NCI-H2196 treated with DMSO at 0.1 percent for 48 hours (cell line): ENCODE measurements around the gene ZNF641.
"Not testable (repeated sequence)": the region's sequence is repeated elsewhere in the genome, so short reads cannot be mapped to it uniquely, and the experiment has no call there.

Experiments
- DNase-seq: peaks from one replicate; lab custom pipeline; 2025; ENCODE audit not compliant: unreplicated experiment; lab: John Stamatoyannopoulos, UW

Gene ZNF641

DNA sequence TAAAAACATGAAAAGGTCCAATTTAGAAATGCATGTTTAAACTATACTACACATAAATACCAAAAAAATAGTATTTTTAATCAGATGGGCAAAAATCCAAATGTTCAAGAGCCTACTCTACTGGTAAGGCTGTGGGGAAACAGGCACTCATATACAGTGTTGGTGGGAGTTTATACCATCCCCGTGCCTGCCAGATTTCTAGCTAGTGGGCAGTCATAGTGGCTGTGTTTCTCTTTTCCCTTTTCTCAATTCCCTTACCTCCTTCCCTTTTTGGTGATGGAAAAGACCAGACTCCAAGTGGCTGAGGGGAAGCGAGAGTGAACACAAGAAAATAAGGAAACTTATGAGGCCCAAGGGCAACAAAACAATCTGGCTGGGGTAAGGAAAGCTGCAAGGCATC is 14.7 kb downstream of the ZNF641 start:
- DNase-seq = no peak

DNA sequence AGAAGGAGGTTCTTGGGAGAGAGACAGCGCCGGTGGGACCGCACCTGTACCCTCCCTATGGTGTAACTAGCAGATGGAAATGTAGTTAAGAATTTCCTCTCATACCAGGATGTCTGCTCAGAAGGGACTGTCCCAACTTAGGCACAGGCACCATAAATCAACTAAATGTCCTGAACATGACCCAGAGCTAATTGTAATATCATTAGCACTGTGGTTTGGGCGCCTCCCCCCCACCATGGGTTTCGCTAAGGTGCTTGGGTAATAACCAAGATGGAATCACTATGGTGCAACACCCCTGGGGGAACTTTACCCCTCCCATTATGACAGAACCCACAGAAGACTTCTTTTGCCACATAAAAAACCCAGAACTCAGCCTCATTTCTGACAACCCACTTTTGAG is 15.9 kb downstream of the ZNF641 start:
- no peak for DNase-seq

DNA sequence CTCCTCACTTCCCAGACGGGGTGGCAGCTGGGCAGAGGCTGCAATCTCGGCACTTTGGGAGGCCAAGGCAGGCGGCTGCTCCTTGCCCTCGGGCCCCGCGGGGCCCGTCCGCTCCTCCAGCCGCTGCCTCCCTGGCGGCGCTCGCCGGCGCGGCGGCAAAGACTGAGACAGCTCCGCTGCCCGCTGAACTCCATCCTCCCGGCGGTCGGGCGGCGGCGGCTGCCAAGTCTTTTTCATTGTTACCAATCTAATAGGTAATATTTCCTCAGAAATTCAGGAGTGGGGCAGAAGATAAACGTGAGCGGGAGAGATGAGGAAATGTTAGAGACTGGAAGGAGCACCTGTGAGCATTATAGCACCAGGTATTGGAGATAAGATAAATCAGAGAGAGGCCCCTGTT is 17.0 kb downstream of the ZNF641 start:
- DNase-seq = not testable (repeated sequence)

DNA sequence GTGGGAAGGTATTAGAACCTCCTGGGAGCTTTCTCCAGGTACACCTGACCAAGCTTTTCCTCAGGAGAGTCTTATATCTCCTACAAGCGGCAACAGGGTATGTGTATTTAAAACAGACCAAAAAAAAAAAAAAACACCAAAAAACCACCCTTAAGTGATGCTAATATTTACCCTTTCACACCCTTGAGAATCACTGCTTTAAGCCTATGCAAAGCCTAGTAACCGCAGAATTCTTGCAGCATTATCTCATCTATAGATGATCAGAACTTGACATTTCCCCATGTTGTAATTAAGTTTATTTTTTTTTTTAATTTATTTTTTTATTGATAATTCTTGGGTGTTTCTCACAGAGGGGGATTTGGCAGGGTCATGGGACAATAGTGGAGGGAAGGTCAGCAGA is 19.3 kb downstream of the ZNF641 start:
- DNase-seq = no peak

DNA sequence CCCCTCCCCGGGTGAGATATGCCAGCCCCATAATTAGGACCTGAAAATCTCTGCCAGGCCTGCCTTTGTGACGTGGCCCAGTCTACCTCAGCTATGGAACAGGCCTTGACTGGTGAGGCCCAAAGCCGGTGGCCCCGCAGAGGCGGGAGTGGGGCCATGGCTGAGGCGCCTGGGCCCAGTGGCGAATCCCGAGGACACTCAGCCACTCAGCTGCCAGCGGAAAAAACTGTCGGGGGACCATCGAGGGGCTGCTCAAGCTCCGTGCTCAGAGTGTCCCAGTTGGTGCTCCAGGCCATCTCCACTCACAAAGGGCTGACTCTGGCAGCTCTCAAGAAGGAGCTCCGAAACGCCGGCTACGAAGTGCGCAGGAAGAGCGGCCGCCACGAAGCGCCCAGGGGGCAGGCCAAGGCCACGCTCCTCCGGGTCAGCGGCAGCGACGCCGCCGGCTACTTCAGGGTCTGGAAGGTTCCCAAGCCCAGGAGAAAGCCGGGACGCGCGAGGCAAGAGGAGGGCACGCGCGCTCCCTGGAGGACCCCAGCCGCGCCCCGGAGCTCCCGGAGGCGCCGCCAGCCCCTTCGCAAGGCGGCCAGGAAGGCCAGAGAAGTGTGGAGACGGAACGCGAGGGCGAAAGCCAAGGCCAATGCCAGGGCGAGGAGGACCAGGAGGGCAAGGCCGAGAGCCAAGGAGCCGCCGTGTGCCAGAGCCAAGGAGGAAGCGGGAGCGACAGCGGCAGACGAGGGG is 21.4 kb downstream of the ZNF641 start:
- no peak for DNase-seq

DNA sequence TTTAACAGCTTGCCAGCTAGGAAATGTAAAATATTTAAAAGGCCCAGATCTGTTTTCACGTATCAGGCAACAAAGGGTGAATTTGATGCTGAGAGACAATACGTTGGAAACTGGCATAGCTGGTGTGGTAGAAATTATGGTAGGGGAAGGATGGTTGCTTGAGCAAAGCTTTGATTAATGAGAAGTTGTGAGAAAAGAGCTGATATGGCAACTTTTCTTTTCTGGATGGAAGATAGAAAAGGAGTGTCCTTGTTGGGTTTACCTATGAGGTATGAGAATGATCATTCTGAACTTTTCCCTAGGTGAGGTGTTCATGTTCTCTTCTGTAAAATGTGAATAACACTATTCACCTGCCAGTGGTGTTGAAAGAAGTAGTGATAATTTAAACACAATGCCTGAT is 34.2 kb downstream of the ZNF641 start:
- no peak for DNase-seq

DNA sequence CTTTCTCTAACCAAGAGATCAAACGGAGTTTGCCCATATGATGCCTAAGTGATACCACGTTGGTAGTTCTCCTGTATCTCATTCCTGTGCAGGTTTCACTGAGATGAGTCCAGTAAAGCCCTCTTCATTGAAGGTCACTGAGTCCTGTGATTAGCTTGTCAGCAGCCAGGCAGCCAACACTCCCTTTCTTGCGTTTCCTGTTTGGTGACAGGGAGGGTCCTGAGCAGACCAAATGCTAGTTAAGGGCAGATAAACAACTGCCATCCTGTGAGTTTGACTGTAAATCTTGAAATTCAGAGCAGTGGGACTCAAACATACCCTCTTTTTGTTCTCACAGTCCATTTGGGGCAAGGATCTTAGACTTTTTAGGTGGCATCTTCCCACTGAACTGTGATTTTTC is 39.4 kb downstream of the ZNF641 start:
- no peak for DNase-seq

DNA sequence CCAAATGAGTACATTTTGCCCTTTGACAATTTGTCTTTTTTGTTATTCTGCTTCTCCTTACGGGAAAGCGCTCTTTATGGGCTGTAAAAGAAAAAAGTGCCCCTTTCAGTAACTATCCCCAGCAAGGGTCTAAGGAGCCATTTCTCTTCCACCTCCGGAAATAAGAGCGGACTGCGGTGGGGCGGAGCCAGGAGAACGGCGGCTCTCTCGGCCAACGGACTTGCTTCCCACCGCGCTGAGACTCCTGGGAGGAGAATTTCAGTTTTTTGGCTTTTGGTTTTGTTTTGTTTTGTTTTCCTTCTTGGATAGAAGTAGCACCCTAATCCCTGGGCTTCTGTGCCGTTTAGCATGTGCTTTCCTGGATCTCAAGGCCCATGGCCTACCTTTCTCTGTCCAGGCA is 43.5 kb downstream of the ZNF641 start:
- no peak for DNase-seq

DNA sequence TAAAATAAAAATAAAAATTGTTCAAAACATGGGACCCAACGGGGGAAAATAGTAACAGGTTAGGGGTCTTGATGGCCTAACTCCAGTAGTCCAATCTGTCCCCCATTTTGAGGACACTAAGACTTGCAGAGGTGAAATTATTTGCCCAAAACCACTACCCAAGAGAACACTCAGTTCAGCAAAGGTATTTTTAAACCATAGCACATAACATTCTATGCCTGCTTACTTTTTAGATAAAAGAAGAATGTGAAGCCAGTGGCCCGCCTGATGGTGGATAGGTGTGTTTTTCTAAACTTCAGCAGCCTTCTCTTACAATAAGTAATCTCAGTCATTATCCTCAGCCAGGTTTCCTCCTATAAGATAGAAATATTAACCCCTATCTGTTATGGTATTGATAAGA is 45.5 kb downstream of the ZNF641 start:
- no peak for DNase-seq

DNA sequence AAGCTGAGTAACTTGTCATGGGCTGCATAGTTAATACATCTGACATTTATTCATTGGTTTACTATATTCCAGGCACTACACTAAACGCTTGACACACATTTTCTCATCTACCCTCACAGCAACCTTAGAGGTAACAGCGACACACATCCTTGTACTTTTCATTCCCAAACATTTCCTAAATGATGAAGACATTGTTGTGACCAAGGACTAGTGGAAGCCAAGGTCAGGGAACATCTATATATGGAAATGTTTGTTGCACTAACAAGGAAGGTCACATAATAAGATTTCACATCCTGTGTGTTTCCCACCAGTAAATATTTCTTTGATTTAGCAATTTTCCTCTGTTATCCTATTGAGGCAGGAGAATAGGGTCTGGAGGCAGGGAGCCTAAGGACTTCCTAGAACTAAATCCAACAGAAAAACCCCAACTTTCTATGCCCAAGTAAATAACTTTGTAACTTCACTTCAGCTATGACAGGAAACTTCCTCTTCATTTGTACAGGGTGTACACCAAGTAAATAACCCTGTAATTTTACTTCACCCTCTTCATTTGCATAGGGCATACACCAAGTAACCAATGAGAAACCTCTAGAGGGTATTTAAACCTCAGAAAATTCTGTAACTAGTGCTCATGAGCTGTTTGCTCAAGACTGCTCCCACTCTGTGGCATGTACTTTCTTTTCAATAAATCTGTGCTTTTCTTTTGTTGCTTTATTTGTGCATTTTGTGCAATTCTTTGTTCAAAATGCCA is 48.4 kb downstream of the ZNF641 start:
- DNase-seq = no peak

DNA sequence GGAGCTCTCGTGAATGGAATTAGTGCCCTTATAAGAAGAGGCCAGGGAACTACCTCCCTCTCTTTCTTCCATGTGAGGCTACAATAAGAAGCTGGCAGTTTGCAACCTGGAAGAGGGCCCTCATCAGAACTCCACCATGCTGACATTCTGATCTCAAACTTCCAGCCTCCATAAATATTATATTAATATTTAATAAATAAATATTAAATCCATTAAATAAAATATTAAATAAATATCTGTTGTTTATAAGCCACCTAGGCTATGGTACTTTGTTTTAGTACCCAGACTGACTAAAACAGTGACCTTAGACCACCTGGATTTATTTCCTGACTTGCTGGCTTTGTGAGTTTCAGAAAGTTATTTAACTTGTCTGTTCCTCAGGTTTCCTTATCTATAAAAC is 49.9 kb downstream of the ZNF641 start:
- DNase-seq = no peak

DNA sequence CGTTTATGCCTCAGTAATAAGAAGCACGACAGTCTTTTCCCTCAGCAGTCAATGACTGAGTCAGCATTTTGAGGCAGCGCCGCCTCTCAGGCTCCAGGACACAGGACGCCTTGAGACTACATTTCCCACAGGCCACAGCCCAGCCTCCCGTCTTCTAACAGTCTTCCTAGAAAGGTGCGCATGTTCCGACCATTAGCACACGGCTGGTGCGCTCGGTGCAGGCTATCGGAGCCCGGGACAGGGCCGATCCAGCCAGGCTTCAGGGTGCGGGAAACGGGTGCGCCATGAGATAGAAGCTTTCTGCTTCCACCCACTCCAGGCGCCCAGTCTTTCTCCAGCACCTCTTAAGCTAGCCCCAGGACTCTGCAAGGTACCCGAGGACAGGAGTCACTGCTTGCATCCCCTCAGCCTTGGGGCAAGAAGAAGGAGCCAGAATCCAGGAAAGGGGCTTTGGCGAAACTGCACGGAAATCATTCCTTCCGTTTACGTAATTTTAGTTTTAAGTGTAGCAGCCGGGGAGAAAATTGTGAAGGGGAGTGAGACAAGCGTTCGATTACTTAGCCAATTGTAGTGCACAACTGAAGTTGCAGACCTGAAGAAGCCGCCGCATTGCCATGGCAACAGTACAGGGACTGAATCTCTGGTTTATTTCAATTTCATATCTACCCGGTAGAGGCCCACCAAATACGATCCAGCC is 54.0 kb downstream of the ZNF641 start:
- DNase-seq = no peak

DNA sequence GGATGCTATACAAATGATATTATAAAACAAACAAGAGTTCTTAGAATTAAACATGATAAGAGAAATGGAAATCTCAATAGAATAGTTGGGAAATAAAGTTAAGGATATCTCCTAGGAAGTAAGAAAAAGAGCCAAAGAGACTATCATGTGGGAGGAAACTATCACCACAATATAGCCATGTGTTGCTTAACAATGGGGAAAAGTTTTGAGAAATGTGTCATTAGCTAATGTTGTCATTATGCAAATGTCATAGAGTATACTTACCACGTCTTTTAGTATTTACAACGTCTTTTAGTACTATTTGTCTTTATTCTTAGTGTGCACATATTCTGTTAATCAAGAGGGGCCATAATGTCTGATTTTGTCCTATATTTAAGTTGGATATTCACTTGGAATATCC is 58.7 kb downstream of the ZNF641 start:
- no peak for DNase-seq

DNA sequence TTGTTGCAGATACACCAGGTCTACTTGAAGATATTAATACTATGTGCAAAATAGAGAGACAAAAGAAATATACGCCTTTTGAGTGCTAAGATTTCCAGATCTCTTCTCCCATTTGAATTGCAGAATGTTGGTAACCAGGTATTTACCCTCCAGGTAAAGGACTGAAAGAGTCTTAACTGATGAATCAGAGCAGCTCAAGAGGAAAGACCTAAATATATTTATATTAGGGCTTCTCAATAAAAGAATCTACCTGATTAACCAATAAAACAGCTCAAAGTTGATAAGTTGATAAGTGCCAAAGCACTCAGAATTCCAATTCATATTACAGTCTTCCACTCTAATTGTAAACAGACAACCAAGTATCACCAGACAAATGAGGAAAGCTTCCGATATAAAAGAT is 59.2 kb downstream of the ZNF641 start:
- no peak for DNase-seq

DNA sequence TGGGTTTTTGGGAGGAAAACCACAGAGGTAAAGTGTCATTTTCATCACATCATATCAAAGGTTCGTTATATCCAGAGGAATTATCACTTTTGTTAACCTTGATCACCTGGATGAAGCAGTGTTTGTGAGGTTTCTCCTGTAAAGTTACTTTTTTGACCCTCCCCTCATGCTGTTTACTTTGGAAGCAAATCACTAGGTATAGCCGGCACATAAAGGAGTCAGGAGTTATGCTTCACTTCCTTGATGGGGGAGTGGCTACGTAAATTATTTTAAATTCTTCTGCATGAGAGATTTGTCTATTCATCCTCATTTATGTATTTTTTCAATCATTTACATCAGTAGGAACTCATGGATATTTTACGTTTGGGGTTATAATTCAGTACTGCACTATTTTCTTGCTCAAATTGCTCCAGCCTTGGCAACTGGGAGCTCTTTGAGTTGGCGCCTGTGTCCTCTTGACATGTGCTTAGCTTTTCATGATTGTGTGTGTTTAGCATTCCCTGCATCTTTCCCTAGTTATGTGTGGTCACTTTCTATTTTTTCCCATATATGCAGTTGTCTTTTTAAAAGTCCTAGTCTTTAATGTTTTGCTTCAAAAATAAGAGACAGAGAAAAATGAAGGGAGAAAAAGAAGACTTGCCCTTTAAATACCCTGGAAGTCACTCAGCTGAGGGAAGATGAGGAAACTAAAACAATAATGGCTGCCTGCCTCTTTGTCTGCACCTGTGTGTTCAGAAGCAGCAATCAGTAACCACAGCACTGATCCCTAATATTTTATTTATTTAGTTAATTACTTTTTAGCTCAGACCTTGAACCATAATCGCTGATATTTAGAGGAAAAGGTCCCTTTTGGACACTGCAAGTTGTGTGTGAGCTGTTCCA is 62.1 kb downstream of the ZNF641 start:
- DNase-seq = no peak
